GM19372 (cell line): ENCODE measurements around the gene RNF44.

Source experiments
- ATAC-seq: cut with Tn5 transposase; IDR thresholded peaks from one replicate; pipeline ENCODE4 v1.9.1; 2021; ENCODE audit warnings: mild to moderate bottlenecking, low read depth, moderate library complexity; ENCODE audit not compliant: unreplicated experiment

The RNF44 gene

GRCh38 chr5:176524987-176525386, 12.2 kb downstream of the RNF44 start:
- no peak for ATAC-seq

- ATAC-seq, result no peak
These were observed 13.1 kb downstream of the RNF44 start for GRCh38 chr5:176524138-176524537.

- ATAC-seq, result no peak
These were observed 15.4 kb downstream of the RNF44 start for GRCh38 chr5:176521699-176522263.

- no peak for ATAC-seq
These were observed 15.9 kb downstream of the RNF44 start for GRCh38 chr5:176521286-176521685.

- no peak for ATAC-seq
These were observed 17.1 kb downstream of the RNF44 start for GRCh38 chr5:176519810-176520720.

GRCh38 chr5:176517053-176517661, 20.0 kb downstream of the RNF44 start:
- ATAC-seq, result no peak

- no peak for ATAC-seq
These were observed 21.8 kb downstream of the RNF44 start for GRCh38 chr5:176515396-176515795.

GRCh38 chr5:176514244-176514950, 22.8 kb downstream of the RNF44 start:
- no peak for ATAC-seq

GRCh38 chr5:176513788-176514187, 23.4 kb downstream of the RNF44 start:
- no peak for ATAC-seq

- no peak for ATAC-seq
These were observed 28.6 kb downstream of the RNF44 start for GRCh38 chr5:176508603-176509002.

- no peak for ATAC-seq
These were observed 29.3 kb downstream of the RNF44 start for GRCh38 chr5:176507911-176508310.

- no peak for ATAC-seq
These were observed 33.7 kb downstream of the RNF44 start for GRCh38 chr5:176503496-176503895.

GRCh38 chr5:176501333-176501732, 35.9 kb downstream of the RNF44 start:
- no peak for ATAC-seq

- ATAC-seq, result no peak
These were observed 36.7 kb downstream of the RNF44 start for GRCh38 chr5:176500511-176500910.

GRCh38 chr5:176499273-176499672, 37.9 kb downstream of the RNF44 start:
- ATAC-seq, result no peak

- no peak for ATAC-seq
These were observed 39.4 kb downstream of the RNF44 start for GRCh38 chr5:176497852-176498251.

GRCh38 chr5:176492431-176492830, 44.8 kb downstream of the RNF44 start:
- ATAC-seq, result no peak

GRCh38 chr5:176491901-176492300, 45.3 kb downstream of the RNF44 start:
- ATAC-seq, result no peak

GRCh38 chr5:176491101-176491502, 46.1 kb downstream of the RNF44 start:
- no peak for ATAC-seq

GRCh38 chr5:176490301-176490700, 46.9 kb downstream of the RNF44 start:
- no peak for ATAC-seq

- ATAC-seq, result no peak
These were observed 48.1 kb downstream of the RNF44 start for GRCh38 chr5:176489077-176489476.
